HL-60 (cell line): ENCODE data around the gene RTN4R.

Source experiments
- CTCF ChIP-seq: IDR thresholded peaks from one replicate; pipeline ENCODE4 v1.5.1; 2011; ENCODE audit warnings: low read length, control low read depth, inconsistent platforms; ENCODE audit not compliant: insufficient read depth
- POLR2AphosphoS5 ChIP-seq: IDR thresholded peaks from 2 replicates; pipeline ENCODE4 v1.6.1; 2012; ENCODE audit warnings: low read depth

GRCh38 chr22:20284471-20285086, 16.5 kb upstream of the RTN4R start:
- no peak for TF ChIP-seq CTCF
- no peak for TF ChIP-seq POLR2AphosphoS5
